H9 (cell line): Measurements from ENCODE around the gene ZNF212. TPM values are rescaled to one million over a fixed set of nuclear protein-coding genes. Genes with fewer than 3 reads are reported as not detected.

Experiments used
- DNase-seq: peaks from one replicate; pipeline ENCODE4 v3.0.0-alpha.2; 2017
- H2AFZ ChIP-seq: one replicate; pipeline ENCODE4 v1.6.1; 2013; ENCODE audit warnings: mild to moderate bottlenecking, low read length, control low read depth, moderate library complexity
- H2AK5ac ChIP-seq: 2 replicates; pipeline ENCODE4 v1.6.1; 2013; ENCODE audit warnings: low read length, control low read depth, mixed read lengths; ENCODE audit not compliant: insufficient read length
- H2BK120ac ChIP-seq: one replicate; pipeline ENCODE4 v1.6.1; 2013; ENCODE audit warnings: low read depth, mild to moderate bottlenecking, low read length, control low read depth, inconsistent platforms; ENCODE audit not compliant: poor library complexity, severe bottlenecking
- H2BK12ac ChIP-seq: 2 replicates; pipeline ENCODE4 v1.6.1; 2013; ENCODE audit warnings: low read length, control low read depth, mixed read lengths, low read depth; ENCODE audit not compliant: insufficient read length
- H2BK15ac ChIP-seq: 2 replicates; pipeline ENCODE4 v1.6.1; 2013; ENCODE audit warnings: low read depth, low read length, control low read depth
- H2BK20ac ChIP-seq: one replicate; pipeline ENCODE4 v1.6.1; 2013; ENCODE audit warnings: low read depth, mild to moderate bottlenecking, low read length, control low read depth, inconsistent platforms; ENCODE audit not compliant: poor library complexity, severe bottlenecking
- H2BK5ac ChIP-seq: 2 replicates; pipeline ENCODE4 v1.6.1; 2013; ENCODE audit warnings: low read length, control low read depth, mixed read lengths; ENCODE audit not compliant: insufficient read length
- H3K14ac ChIP-seq: 2 replicates; pipeline ENCODE4 v1.6.1; 2013; ENCODE audit warnings: low read length, control low read depth; ENCODE audit not compliant: insufficient read depth
- H3K18ac ChIP-seq: 2 replicates; pipeline ENCODE4 v1.6.1; 2013; ENCODE audit warnings: low read depth, mild to moderate bottlenecking, mixed read lengths, low read length, control low read depth; ENCODE audit not compliant: insufficient read length
- H3K23ac ChIP-seq: 2 replicates; pipeline ENCODE4 v1.6.1; 2013; ENCODE audit warnings: low read length, control low read depth, mixed read lengths, low read depth; ENCODE audit not compliant: insufficient read length
- H3K23me2 ChIP-seq: 2 replicates; pipeline ENCODE4 v1.6.1; 2013; ENCODE audit warnings: low read depth, mild to moderate bottlenecking, mixed read lengths, low read length, control low read depth; ENCODE audit not compliant: insufficient read length, poor library complexity, severe bottlenecking
- H3K27ac ChIP-seq: 2 replicates; pipeline ENCODE4 v1.5.1; 2013; ENCODE audit warnings: low read length, control low read depth, mixed read lengths, low read depth; ENCODE audit not compliant: insufficient read length
- H3K27me3 ChIP-seq: 2 replicates; pipeline ENCODE4 v1.6.1; 2013; ENCODE audit warnings: low read length, control low read depth, inconsistent platforms; ENCODE audit not compliant: insufficient read depth
- H3K4ac ChIP-seq: 2 replicates; pipeline ENCODE4 v1.6.1; 2013; ENCODE audit warnings: low read depth, mild to moderate bottlenecking, control low read depth, inconsistent platforms, low read length, moderate library complexity
- H3K4me1 ChIP-seq: 2 replicates; pipeline ENCODE4 v1.6.1; 2013; ENCODE audit warnings: low read length, control low read depth, inconsistent platforms; ENCODE audit not compliant: insufficient read depth
- H3K4me2 ChIP-seq: 2 replicates; pipeline ENCODE4 v1.6.1; 2013; ENCODE audit warnings: low read length, control low read depth, mixed read lengths; ENCODE audit not compliant: insufficient read length, insufficient read depth
- H3K56ac ChIP-seq: 2 replicates; pipeline ENCODE4 v1.6.1; 2013; ENCODE audit warnings: low read depth, mild to moderate bottlenecking, mixed read lengths, low read length, control low read depth; ENCODE audit not compliant: insufficient read length
- H3K79me1 ChIP-seq: 2 replicates; pipeline ENCODE4 v1.6.1; 2013; ENCODE audit warnings: low read depth, mild to moderate bottlenecking, moderate library complexity, low read length, control low read depth, inconsistent platforms; ENCODE audit not compliant: insufficient read depth, poor library complexity, severe bottlenecking
- H3K79me2 ChIP-seq: 2 replicates; pipeline ENCODE4 v1.6.1; 2013; ENCODE audit warnings: low read length, control low read depth, inconsistent platforms; ENCODE audit not compliant: insufficient read depth
- H3K9ac ChIP-seq: 2 replicates; pipeline ENCODE4 v1.6.1; 2013; ENCODE audit warnings: low read length, control low read depth, mixed read lengths; ENCODE audit not compliant: insufficient read length; ENCODE audit errors: extremely low read depth
- H3K9me3 ChIP-seq: one replicate; pipeline ENCODE4 v1.6.1; 2013; ENCODE audit warnings: low read depth, low read length, inconsistent platforms; ENCODE audit not compliant: control insufficient read depth
- H3T11ph ChIP-seq: one replicate; pipeline ENCODE4 v1.6.1; 2013; ENCODE audit warnings: mild to moderate bottlenecking, low read length, control low read depth, inconsistent platforms
- H4K20me1 ChIP-seq: one replicate; pipeline ENCODE4 v1.6.1; 2013; ENCODE audit not compliant: control insufficient read depth, insufficient read length, insufficient read depth
- H4K5ac ChIP-seq: 2 replicates; pipeline ENCODE4 v1.6.1; 2013; ENCODE audit warnings: low read depth, mild to moderate bottlenecking, mixed read lengths, low read length, control low read depth; ENCODE audit not compliant: insufficient read length
- H4K8ac ChIP-seq: replicated peaks from 2 replicates; pipeline ENCODE4 v1.6.1; 2013; ENCODE audit warnings: low read length, control low read depth, mixed read lengths, low read depth; ENCODE audit not compliant: insufficient read length
- H4K91ac ChIP-seq: 2 replicates; pipeline ENCODE4 v1.6.1; 2013; ENCODE audit warnings: low read depth, mild to moderate bottlenecking, moderate library complexity, mixed read lengths, low read length, control low read depth; ENCODE audit not compliant: insufficient read length
- H3K27ac Mint-ChIP-seq, 3 experiments: 2 replicates in 2 of 3; 3 replicates in 1 of 3; pipeline ENCODE4 v1.8.0; 2020 to 2021; ENCODE audit warnings: mixed read lengths in 3 of 3, mild to moderate bottlenecking in 1 of 3, moderate library complexity in 1 of 3
- H3K27me3 Mint-ChIP-seq: 2 replicates; pipeline ENCODE4 v1.8.0; 2021; ENCODE audit warnings: low read depth, mild to moderate bottlenecking, moderate library complexity, mixed read lengths
- H3K36me3 Mint-ChIP-seq, 3 experiments: 2 replicates in 2 of 3; 3 replicates in 1 of 3; pipeline ENCODE4 v1.8.0; 2020 to 2021; ENCODE audit warnings: low read depth in 3 of 3, mixed read lengths in 3 of 3; ENCODE audit not compliant: insufficient read depth in 1 of 3
- H3K4me1 Mint-ChIP-seq, 2 experiments: 2 replicates each; pipeline ENCODE4 v1.8.0; 2020; ENCODE audit warnings: mixed read lengths in 2 of 2
- H3K4me3 Mint-ChIP-seq, 2 experiments: 2 replicates in 1 of 2; 3 replicates in 1 of 2; pipeline ENCODE4 v1.8.0; 2020 to 2021; ENCODE audit warnings: mild to moderate bottlenecking in 2 of 2, mixed read lengths in 2 of 2, moderate library complexity in 1 of 2
- H3K9me3 Mint-ChIP-seq, 2 experiments: 2 replicates in 1 of 2; 3 replicates in 1 of 2; pipeline ENCODE4 v1.8.0; 2020; ENCODE audit warnings: mild to moderate bottlenecking in 2 of 2, mixed read lengths in 2 of 2, moderate library complexity in 1 of 2
- WGBS: extraction: QIAGEN DNeasy Blood & Tissue Kit; methylation state at CpG from one replicate; pipeline ENCODE4 v1.1.7; 2013; ENCODE audit warnings: missing lambda C conversion rate, low lambda C conversion rate, mixed read lengths; ENCODE audit not compliant: insufficient read length; ENCODE audit errors: extremely low coverage; 5-methylcytosine and 5-hydroxymethylcytosine counted together
- total RNA-seq: library from RNA; stranded (reverse); gene quantifications from 2 replicates; pipeline ENCODE4 v1.2.1, GENCODE V29; 2021
- TF ChIP-seq, protein P1 (sequence below): fragments of 200-600 bp; sonication (generic); conservative IDR thresholded peaks from 3 replicates; pipeline ENCODE4 v1.8.0; 2021; ENCODE audit warnings: antibody characterized with exemption, mild to moderate bottlenecking

Gene ZNF212
- total RNA-seq, 1 experiment from 2014 or later, result 21.1 TPM

DNA sequence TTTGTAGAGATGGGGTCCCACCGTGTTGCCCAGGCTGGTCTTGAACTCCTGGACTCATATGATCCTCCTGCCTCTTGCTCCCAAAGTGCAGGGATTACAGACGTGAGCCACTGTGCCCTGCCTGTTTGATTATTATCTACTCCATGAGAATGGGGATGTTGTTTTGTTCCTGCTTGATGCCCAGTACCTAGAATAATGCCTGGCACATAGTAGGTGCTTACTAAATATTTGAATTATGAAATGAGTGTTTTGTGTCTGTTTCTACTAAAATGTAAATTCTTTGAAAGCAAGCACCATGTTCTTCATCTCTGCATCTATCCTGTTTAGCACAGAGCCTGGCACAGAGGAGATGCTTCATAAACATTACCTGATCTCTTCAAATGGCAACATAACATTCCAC lies 63.4 kb downstream of the ZNF212 start:
- Histone ChIP-seq H3K23ac (no peak overlapping the region), H3K9ac (no peak overlapping the region), H3K23me2 (no peaks in the 10 kb centered on the region), H4K91ac (no peak overlapping the region), H3K56ac (no peak overlapping the region), H2BK20ac (no peak overlapping the region), H2BK120ac (no peak overlapping the region), H3K18ac (no peak overlapping the region), H4K8ac (no peak overlapping the region), H3K27me3 (no peaks in the 10 kb centered on the region), H3K4me1 (peaks cover 3% of the 10 kb centered on the region; the same call in 1 of the 2 replicates), H3T11ph (no peak overlapping the region), H3K79me2 (no peaks in the 10 kb centered on the region), H3K27ac (no peak overlapping the region), H3K79me1 (no peaks in the 10 kb centered on the region), H2AK5ac (no peak overlapping the region), H2AFZ (no peak overlapping the region), H3K4me2 (no peak overlapping the region), H2BK12ac (no peak overlapping the region), H2BK15ac (no peak overlapping the region), H2BK5ac (no peak overlapping the region), H4K5ac (no peak overlapping the region), H3K4ac (no peak overlapping the region), H4K20me1 (no peaks in the 10 kb centered on the region), H3K14ac (no peak overlapping the region), H3K9me3 (peaks cover 11% of the 10 kb centered on the region)
- Mint-ChIP-seq H3K9me3 (peaks cover 6 to 11% of the 10 kb centered on the region in 2 experiments; a peak in 4 of 5 replicates), H3K4me1 (peaks cover 11 to 12% of the 10 kb centered on the region in 2 experiments), H3K4me3 (no peak overlapping the region), H3K27ac (no peak overlapping the region; a peak in 1 of 7 replicates), H3K36me3 (no peaks in the 10 kb centered on the region; a peak in 2 of 7 replicates), H3K27me3 (peaks cover 6% of the 10 kb centered on the region)
- no CpG with 5 or more reads among the region's 2 CpGs for WGBS
- DNase-seq, result no peak
- TF ChIP-seq, protein P1, sequence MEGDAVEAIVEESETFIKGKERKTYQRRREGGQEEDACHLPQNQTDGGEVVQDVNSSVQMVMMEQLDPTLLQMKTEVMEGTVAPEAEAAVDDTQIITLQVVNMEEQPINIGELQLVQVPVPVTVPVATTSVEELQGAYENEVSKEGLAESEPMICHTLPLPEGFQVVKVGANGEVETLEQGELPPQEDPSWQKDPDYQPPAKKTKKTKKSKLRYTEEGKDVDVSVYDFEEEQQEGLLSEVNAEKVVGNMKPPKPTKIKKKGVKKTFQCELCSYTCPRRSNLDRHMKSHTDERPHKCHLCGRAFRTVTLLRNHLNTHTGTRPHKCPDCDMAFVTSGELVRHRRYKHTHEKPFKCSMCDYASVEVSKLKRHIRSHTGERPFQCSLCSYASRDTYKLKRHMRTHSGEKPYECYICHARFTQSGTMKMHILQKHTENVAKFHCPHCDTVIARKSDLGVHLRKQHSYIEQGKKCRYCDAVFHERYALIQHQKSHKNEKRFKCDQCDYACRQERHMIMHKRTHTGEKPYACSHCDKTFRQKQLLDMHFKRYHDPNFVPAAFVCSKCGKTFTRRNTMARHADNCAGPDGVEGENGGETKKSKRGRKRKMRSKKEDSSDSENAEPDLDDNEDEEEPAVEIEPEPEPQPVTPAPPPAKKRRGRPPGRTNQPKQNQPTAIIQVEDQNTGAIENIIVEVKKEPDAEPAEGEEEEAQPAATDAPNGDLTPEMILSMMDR, result no peak
